Caco-2 (cell line): ENCODE data around the gene SULT4A1. TPM values are rescaled to one million over a fixed set of nuclear protein-coding genes. Genes with fewer than 3 reads are reported as not detected.
A peak's percentile ranks its signal among the peaks of the same experiment; 100 is the strongest.

ENCODE experiments used
- Bru-seq: library from RNA; stranded (reverse); fragments of 400-500 nt; gene quantifications from one replicate; lab custom pipeline; 2021; lab: Mats Ljungman, UMichigan
- BruChase-seq, 2 experiments: library from RNA; stranded (reverse); fragments of 400-500 nt; gene quantifications; one replicate each; lab custom pipeline; 2021; lab: Mats Ljungman, UMichigan
- BruUV-seq: library from RNA; stranded (reverse); fragments of 400-500 nt; replicated peaks from 2 replicates; lab custom pipeline; 2021; lab: Mats Ljungman, UMichigan
- CTCF ChIA-PET: fragments of 300-600 bp; sonication (Branson Sonifier 250); formaldehyde crosslinking; loops from one replicate; lab custom pipeline; 2022; ENCODE audit warnings: antibody characterized with exemption; lab: Charles Lee
- POLR2A ChIA-PET: fragments of 300-600 bp; sonication (Branson Sonifier 250); formaldehyde crosslinking; loops from one replicate; lab custom pipeline; 2022; ENCODE audit warnings: antibody characterized with exemption; lab: Charles Lee
- DNase-seq, 2 experiments: peaks; one replicate each; pipeline versions ENCODE4 v3.0.0 to v3.0.0-alpha.2; 2020 to 2022
- H3K27me3 ChIP-seq: replicated peaks from 2 replicates; pipeline ENCODE4 v1.6.0; 2011; ENCODE audit warnings: low read length; ENCODE audit not compliant: control insufficient read depth, insufficient read depth
- H3K36me3 ChIP-seq: 2 replicates; pipeline ENCODE4 v1.5.1; 2011; ENCODE audit warnings: low read length; ENCODE audit not compliant: control insufficient read depth, insufficient read depth
- H3K4me1 ChIP-seq: fragments of 250-450 bp; sonication (Bioruptor Pico); 2 replicates; pipeline ENCODE4 v1.5.1; 2020; ENCODE audit warnings: mild to moderate bottlenecking
- H3K4me3 ChIP-seq: 2 replicates; pipeline ENCODE4 v1.5.1; 2011; ENCODE audit warnings: low read depth, mild to moderate bottlenecking, control low read depth, low read length
- H3K9me3 ChIP-seq: fragments of 250-450 bp; sonication (Bioruptor Pico); 2 replicates; pipeline ENCODE4 v1.5.1; 2020; ENCODE audit warnings: mild to moderate bottlenecking, moderate library complexity
- H3K27ac Mint-ChIP-seq: one replicate; pipeline ENCODE4 v1.8.0; 2022; ENCODE audit warnings: mixed read lengths; ENCODE audit not compliant: unreplicated experiment
- H3K27me3 Mint-ChIP-seq: one replicate; pipeline ENCODE4 v1.8.0; 2022; ENCODE audit warnings: mixed read lengths; ENCODE audit not compliant: insufficient read depth, unreplicated experiment
- H3K36me3 Mint-ChIP-seq: one replicate; pipeline ENCODE4 v1.8.0; 2022; ENCODE audit warnings: mild to moderate bottlenecking, mixed read lengths; ENCODE audit not compliant: insufficient read depth, unreplicated experiment
- H3K4me1 Mint-ChIP-seq: one replicate; pipeline ENCODE4 v1.8.0; 2022; ENCODE audit warnings: low read depth, mixed read lengths; ENCODE audit not compliant: unreplicated experiment
- H3K4me3 Mint-ChIP-seq: one replicate; pipeline ENCODE4 v1.8.0; 2022; ENCODE audit warnings: mild to moderate bottlenecking, moderate library complexity, mixed read lengths; ENCODE audit not compliant: unreplicated experiment
- H3K9me3 Mint-ChIP-seq: one replicate; pipeline ENCODE4 v1.8.0; 2022; ENCODE audit warnings: mixed read lengths; ENCODE audit not compliant: unreplicated experiment
- intact Hi-C: fragments of 100-400 bp; cut with micrococcal nuclease; formaldehyde crosslinking; loops from one replicate; pipeline ENCODE4 v1.10.0; 2022; ENCODE audit not compliant: unreplicated experiment
- long read RNA-seq: library from polyadenylated mRNA; stranded (forward); transcript quantifications from one replicate; pipeline ENCODE4 v2.0.0, GENCODE V29; 2022
- total RNA-seq: library from RNA; stranded (reverse); gene quantifications from 2 replicates; pipeline ENCODE4 v1.2.3, GENCODE V29; 2022
- TF ChIP-seq, protein P1 (sequence below), 2 experiments: fragments of 200-600 bp in 1 of 2; IDR thresholded peaks; 1 replicate in 1 of 2; 2 replicates in 1 of 2; pipeline versions ENCODE4 v1.5.1 to v1.8.0; 2011 to 2022; ENCODE audit warnings: antibody characterized with exemption in 1 of 2, control low read depth in 1 of 2, inconsistent platforms in 1 of 2, low read depth in 1 of 2, low read length in 1 of 2, mild to moderate bottlenecking in 1 of 2, moderate library complexity in 1 of 2; ENCODE audit not compliant: insufficient read depth in 1 of 2, severe bottlenecking in 1 of 2, unreplicated experiment in 1 of 2

SULT4A1 gene, protein sequence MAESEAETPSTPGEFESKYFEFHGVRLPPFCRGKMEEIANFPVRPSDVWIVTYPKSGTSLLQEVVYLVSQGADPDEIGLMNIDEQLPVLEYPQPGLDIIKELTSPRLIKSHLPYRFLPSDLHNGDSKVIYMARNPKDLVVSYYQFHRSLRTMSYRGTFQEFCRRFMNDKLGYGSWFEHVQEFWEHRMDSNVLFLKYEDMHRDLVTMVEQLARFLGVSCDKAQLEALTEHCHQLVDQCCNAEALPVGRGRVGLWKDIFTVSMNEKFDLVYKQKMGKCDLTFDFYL
- total RNA-seq (not detected in 2 replicates), Bru-seq, nascent RNA (not detected), BruChase-seq, experiment 1, labeled RNA remaining after a 2-hour chase (percentile 2 among the genes with signal in this experiment), BruChase-seq, experiment 2, labeled RNA remaining after a 6-hour chase (not detected)
- long read RNA-seq: 0 reads

- Histone ChIP-seq H3K4me1 (no peaks in the 10 kb centered on the region), H3K36me3 (no peaks in the 10 kb centered on the region), H3K27me3 (no peaks in the 10 kb centered on the region), H3K4me3 (no peak within 1 kb of the TSS), H3K9me3 (no peaks in the 10 kb centered on the region)
- Mint-ChIP-seq H3K4me1 (no peaks in the 10 kb centered on the region), H3K27ac (no peak within 1 kb of the TSS), H3K9me3 (peaks cover 3% of the 10 kb centered on the region), H3K27me3 (peaks cover 2% of the 10 kb centered on the region), H3K4me3 (no peak within 1 kb of the TSS), H3K36me3 (no peaks in the 10 kb centered on the region)
- intact Hi-C loops: no loop called here
- CTCF ChIA-PET: no interaction called here
- BruUV-seq: no TSS peak
- TF ChIP-seq, protein P1, sequence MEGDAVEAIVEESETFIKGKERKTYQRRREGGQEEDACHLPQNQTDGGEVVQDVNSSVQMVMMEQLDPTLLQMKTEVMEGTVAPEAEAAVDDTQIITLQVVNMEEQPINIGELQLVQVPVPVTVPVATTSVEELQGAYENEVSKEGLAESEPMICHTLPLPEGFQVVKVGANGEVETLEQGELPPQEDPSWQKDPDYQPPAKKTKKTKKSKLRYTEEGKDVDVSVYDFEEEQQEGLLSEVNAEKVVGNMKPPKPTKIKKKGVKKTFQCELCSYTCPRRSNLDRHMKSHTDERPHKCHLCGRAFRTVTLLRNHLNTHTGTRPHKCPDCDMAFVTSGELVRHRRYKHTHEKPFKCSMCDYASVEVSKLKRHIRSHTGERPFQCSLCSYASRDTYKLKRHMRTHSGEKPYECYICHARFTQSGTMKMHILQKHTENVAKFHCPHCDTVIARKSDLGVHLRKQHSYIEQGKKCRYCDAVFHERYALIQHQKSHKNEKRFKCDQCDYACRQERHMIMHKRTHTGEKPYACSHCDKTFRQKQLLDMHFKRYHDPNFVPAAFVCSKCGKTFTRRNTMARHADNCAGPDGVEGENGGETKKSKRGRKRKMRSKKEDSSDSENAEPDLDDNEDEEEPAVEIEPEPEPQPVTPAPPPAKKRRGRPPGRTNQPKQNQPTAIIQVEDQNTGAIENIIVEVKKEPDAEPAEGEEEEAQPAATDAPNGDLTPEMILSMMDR (IDR thresholded peaks at IDR 0.05; ENCODE audit: insufficient read depth in 1 of 2, low read depth in 1 of 2, low read length in 1 of 2, severe bottlenecking in 1 of 2, unreplicated experiment in 1 of 2): no peak
- DNase-seq: peak in 1 of 2 experiments; percentile 21
- POLR2A ChIA-PET: no interaction called here
Measured at GRCh38 chr22:43862074-43862881, at the start of gene SULT4A1. Gene SULT4A1, minus strand, starts transcription at chr22:43862513. Its CDS starts 131 bp downstream, at chr22:43862382.

DNA sequence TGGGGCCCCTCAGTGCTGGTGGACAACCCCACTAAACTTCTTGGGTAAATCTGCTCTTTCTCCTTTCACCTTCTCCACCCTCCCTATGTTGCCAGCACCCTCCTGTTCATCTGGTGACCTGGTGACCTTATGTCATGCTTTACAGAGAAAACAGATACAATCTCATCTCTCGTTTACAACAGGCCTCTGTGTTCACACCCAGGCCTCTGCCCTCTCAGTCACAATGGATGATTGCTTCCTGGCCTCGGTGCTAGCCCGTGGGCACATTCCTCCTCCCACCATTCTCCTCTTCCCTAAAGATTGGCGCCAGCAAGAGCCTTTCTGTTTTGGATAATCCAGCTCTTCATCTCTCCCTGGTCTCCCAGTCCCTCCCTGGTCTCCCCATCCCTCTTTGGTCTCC, 49.0 kb upstream of the SULT4A1 start:
- no peak overlapping the region for H3K4me3 ChIP-seq
- CTCF ChIA-PET: no interaction called here
- H3K4me1 ChIP-seq: no peaks in the 10 kb centered on the region
- no peaks in the 10 kb centered on the region for H3K27me3 ChIP-seq
- POLR2A ChIA-PET: no interaction called here
- H3K9me3 ChIP-seq: no peaks in the 10 kb centered on the region
- Mint-ChIP-seq H3K4me1 (no peaks in the 10 kb centered on the region), H3K36me3 (no peaks in the 10 kb centered on the region), H3K27me3 (peaks cover 33% of the 10 kb centered on the region), H3K9me3 (peaks cover 10% of the 10 kb centered on the region), H3K27ac (no peak overlapping the region), H3K4me3 (no peak overlapping the region)
- H3K36me3 ChIP-seq: no peaks in the 10 kb centered on the region
- no peak for DNase-seq
- TF ChIP-seq, protein P1 (IDR thresholded peaks at IDR 0.05; ENCODE audit: insufficient read depth in 1 of 2, low read depth in 1 of 2, low read length in 1 of 2, severe bottlenecking in 1 of 2, unreplicated experiment in 1 of 2): no peak
- intact Hi-C loops: no loop called here
- no TSS peak for BruUV-seq

DNA sequence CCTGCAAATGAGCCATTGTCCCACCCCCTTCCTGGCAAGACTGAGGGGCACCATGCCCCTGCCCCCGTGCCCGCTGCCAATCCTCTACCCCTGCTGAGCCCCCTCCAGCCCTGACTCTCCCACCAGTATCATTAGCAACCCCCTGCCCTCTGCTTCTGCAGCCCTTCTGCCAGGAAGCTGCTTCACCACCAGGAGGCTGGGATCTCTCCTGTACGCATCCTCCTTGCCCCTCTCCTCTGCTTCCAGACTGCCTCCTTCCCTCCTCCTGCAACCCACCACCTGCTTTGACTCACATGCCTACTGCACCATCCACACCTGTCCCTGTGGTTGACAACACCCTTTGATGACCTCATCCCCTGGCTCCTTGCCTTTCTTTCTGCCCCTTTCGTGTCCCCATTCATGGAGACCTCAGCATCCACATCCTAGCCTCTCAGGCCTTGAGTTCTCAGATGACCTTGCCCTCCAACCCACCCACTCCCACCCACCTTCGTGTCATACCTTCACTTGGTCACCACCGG, 47.9 kb upstream of the SULT4A1 start:
- DNase-seq: no peak
- H3K27ac Mint-ChIP-seq: no peak overlapping the region
- TF ChIP-seq, protein P1 (IDR thresholded peaks at IDR 0.05; ENCODE audit: insufficient read depth in 1 of 2, low read depth in 1 of 2, low read length in 1 of 2, severe bottlenecking in 1 of 2, unreplicated experiment in 1 of 2): no peak
- Histone ChIP-seq H3K4me3 (no peak overlapping the region), H3K27me3 (no peaks in the 10 kb centered on the region), H3K36me3 (no peaks in the 10 kb centered on the region), H3K4me1 (no peaks in the 10 kb centered on the region), H3K9me3 (no peaks in the 10 kb centered on the region)
- intact Hi-C loops: no loop called here
- no TSS peak for BruUV-seq
- no peaks in the 10 kb centered on the region for H3K36me3 Mint-ChIP-seq
- H3K27me3 Mint-ChIP-seq: peaks cover 33% of the 10 kb centered on the region
- POLR2A ChIA-PET: no interaction called here
- peaks cover 10% of the 10 kb centered on the region for H3K9me3 Mint-ChIP-seq
- CTCF ChIA-PET: no interaction called here
- no peaks in the 10 kb centered on the region for H3K4me1 Mint-ChIP-seq
- no peak overlapping the region for H3K4me3 Mint-ChIP-seq
